NCI-H2196 treated with DMSO at 0.1 percent for 48 hours (cell line): Measurements from ENCODE around the gene IST1.
"Not testable (repeated sequence)": the region's sequence is repeated elsewhere in the genome, so short reads cannot be mapped to it uniquely, and the experiment has no call there.

ENCODE experiments used
- DNase-seq: peaks from one replicate; lab custom pipeline; 2025; ENCODE audit not compliant: unreplicated experiment; lab: John Stamatoyannopoulos, UW

Gene IST1

DNA sequence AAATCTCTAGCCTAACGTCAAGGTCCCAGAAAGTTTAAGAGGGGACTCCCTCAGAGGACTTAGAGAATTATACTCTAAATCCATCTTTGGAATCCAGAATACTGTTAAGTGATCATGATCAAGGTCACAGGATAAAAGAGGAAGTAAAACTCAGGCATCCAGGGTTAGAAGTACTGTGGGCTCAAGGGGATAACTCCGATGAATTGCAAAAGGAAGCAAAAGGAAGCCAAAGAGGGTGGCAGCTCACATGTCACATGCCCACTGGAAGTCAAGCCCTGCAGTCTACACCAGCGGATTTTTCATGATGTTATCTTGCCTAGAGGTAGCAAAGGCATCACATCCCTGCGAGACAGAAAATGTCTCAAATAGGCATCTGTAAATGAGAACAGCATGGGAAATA, 15.2 kb upstream of the IST1 start:
- no peak for DNase-seq

DNA sequence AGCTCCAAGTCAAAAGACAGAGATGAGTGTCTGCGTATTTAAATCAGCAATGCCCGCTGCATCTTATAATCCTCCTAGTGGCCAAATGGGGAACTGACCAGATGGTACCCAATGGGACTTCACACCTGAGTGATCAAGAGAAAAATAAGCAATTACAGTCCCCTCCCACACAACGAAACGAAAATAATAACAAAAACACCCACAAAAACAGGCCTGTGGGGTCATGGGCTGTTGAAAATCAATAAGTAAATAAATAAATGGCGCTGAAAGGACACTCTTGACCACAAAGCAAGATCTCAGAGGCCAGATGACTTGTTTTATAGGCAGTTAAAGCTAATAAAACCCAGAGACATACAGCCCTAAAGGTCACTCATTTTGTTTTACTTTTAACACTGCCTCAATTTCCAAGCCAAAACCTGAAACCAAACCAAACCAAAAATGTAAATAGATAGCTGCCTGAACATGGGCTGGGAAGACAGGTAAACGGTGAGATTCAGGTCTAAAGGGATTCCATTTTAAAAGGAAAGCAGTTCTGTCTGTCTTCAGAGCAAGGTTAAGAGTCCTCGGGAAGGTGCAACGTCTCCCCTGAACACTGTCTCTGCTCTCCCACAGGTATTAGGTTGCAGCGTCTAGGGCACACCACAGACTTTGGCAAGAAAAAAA, 12.7 kb upstream of the IST1 start:
- DNase-seq = peak; percentile 14

DNA sequence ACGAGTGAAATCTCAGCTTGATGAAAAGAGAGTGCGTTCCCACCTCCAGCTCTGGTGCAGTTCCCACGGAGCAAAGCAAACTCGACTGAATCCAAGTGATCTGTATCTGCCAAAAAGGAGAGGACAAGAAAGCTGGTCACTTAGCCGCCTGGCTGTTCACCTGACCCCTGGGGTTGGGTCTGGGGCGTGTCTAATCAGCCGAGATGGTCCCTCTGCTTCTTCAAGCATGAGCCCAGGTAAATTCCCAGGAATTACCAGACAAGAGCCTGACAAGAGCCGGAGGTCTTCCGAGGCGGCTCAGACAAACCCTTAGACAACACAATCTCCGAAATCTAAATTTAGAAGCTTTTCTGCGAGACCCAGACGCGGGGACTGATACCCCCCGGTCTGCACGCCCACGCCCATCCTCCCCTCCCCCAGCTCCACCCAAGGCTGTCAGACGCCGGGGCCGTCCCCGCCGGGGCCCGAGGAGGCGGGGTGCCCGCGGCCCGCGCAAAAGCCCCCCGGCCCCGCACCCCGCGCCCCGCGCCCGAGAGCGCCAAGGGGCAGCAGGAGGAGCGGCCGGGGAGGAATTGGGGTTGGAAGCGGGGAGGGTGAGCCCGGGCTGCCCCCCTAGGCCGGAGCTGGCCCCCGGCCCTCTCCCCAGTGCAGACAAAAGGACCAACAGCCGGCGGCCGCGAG, 12.0 kb upstream of the IST1 start:
- DNase-seq = no peak

GRCh38 chr16:71883849-71884638, 11.3 kb upstream of the IST1 start, which contains the start of gene ZNF821:
Gene ZNF821, minus strand, starts transcription at chr16:71884182. Its CDS starts 4,236 bp downstream, at chr16:71879946.
- DNase-seq = peak; percentile 13

DNA sequence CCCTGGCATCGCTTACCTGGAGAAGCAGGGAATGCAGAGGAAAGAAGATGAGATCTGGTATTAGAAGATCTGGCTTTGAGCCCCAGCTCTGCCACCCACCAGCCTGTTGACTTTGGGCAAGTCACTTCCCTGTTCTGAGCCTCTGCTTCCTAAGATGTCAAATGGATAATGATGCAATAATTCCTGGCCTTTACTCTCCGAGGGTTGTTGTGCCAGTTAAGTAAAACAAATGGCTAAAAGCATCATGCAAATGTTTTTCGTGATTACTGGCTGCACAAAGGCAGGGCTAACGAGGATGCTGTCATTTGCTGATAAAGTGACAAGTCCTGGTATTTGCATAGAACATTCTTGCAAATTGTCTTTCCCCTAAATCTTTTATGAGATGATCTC, 10.1 kb upstream of the IST1 start:
- no peak for DNase-seq

GRCh38 chr16:71889147-71889546, 6.2 kb upstream of the IST1 start:
- DNase-seq = no peak

DNA sequence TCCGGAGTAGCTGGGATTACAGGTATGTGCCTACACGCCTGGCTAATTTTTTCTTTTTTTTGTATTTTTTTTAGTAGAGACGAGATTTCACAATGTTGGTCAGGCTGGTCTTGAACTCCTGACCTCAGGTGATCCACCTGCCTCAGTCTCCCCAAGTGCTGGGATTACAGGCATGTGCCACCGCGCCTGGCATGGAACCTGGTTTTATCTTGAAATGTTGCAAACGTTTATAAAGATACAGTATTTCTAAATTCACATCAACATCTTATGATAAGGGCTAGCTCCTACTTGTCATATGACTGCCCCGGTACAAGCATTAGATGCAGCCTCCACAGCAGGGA, 1.5 kb upstream of the IST1 start:
- DNase-seq = no peak

DNA sequence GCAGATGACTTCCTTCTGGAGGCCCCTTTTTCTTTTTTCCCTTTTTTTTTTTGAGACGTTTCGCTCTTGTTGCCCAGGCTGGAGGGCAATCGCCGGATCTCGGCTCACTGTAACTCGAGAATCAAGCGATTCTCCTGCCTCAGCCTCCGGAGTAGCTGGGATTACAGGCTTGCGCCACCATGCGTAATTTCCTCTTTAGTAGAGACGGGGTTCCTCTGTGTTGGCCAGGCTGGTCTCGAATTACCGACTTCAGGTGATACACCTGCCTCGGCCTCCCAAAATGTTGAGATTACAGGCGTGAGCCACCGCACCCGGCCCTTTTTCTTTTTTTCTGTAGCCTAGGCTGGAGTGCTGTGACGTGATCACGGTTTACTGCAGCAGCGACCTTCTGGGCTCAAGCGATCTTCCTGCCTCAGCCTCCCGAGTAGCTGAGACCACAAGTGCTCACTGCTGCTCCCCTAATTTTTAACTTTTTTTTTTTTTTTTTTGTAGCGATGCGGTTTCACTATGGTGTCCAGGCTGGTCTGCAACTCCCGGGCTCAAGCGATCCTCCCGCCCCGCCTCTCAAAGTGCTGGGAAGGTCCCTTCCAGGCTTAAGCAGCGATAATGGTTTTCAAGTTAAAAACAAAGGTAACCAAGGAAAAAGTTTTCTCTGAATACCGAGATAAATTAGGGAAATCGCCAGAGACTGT, 956 bp upstream of the IST1 start:
- no peak for DNase-seq

DNA sequence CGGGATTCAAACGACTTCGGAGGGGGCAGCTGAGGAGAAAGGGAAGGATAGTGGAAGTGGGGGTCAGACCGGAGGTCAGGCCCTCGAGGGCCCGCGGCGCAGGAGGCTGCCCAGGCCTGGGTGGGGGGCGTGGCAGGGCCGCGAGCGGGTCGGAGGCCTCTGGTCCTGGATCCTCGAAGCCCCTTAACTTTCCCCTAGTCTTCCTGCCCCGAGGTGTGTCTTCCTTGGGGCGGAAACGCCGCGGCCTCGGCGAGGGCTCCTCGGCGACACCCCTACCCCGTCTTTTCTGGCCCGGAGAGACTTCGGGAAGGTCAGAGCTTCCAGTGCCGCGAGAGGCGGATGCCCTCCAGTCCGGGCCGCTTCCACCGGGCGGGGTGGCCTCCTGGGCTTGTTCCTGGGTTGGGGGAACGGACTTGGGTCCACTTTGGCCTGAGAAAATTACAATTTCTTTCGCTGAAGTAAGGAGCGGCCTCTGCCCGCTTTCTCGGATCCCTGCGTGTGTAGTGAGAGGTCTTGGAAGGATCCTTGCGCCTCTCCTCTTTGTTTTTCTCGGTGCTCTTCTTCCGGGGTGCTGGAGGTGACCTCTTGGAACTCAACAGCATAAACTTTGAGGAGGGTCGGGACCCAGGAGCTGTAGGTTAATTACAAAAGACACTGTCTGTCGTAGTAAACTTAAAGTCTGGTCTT, 491 bp downstream of the IST1 start:
- no peak for DNase-seq

DNA sequence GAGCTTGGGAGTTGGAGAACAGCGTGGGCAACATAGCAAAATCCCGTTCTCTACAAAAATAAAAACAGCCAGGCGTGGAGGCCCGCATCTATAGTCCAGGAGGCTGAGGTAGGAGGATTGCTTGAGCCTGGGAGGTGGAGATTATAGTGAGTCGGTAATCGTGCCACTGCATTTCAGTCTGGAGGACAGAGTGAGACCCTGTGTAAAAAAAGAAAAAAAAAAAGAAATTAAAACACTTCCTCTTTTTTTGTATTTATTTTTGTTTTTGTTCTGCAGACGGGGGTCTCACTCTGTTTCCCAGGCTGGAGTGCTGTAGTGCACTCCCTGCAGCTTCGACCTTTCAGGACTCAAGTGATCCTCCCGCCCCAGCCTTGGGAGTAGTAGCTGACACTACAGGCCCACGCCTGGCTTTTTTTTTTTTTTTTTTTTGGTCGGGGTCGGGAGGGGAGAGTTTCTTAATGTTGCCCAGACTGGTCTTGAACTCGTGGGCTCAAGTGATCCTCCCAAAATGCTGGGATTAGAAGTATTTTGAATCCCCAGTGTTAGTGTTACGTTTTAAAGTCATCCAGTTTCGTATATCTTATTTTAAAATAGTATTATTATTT, 1.5 kb downstream of the IST1 start:
- no peak for DNase-seq

DNA sequence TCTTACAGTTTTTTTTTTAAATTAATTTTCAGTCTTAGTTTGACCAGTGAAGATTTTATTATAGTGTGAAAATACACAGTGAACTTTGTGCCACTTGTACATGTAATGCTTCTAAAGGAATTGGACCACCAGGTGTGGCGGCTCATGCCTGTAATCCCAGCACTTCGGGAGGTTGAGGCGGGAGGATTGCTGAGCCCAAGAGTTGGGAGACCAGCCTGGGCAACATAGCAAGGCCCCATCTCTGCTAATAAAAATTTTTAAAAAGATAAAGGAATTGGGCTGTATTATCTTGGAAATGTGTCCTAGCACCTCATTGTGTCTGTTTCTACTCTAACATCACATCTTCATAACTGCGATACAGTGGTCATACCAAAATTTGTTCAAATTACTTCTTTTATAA, 3.8 kb downstream of the IST1 start:
- DNase-seq = no peak

GRCh38 chr16:71902656-71903365, 7.5 kb downstream of the IST1 start:
- no peak for DNase-seq

GRCh38 chr16:71903608-71904007, 8.3 kb downstream of the IST1 start:
- DNase-seq = no peak

- DNase-seq = no peak
Observed at GRCh38 chr16:71904239-71904638, 8.9 kb downstream of the IST1 start.

GRCh38 chr16:71905765-71906164, 10.4 kb downstream of the IST1 start:
- DNase-seq = not testable (repeated sequence)

- DNase-seq = no peak
Observed at GRCh38 chr16:71911121-71911520, 15.8 kb downstream of the IST1 start.

DNA sequence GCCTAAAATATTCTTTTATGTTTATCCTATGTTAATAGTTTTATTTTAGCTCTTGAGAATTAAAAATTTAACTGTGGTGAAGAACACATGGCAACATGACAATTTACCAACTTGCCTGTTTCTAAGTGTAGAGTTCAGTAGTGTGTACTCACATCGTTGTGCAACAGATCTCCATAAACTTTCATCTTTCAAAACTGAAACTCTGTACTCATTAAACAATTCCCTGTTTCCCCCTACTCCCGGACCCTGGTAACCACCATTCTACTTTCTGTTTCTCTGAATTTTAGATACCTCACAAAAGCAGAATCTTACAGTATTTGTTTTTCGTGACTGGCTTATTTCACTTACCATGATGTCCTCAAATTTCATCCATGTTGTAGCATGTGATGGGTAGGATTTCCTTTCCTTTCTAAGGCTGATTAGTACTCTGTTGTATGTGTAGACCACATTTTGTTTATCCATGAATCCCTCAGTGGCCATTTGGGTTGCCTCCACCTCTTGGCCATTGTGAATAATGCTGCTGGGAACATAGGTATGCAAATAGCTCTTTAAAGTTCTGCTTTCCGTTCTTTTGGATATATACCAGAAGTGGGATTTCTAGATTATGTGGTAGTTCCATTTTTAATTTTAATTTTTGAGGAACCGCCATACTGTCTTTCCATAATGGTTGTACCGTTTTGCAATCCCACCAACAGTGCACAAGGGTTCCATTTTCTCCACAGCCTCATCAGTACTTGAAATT, 17.4 kb downstream of the IST1 start:
- DNase-seq = no peak

- no peak for DNase-seq
Observed at GRCh38 chr16:71914802-71915201, 19.5 kb downstream of the IST1 start.

GRCh38 chr16:71915350-71915749, 20.0 kb downstream of the IST1 start:
- no peak for DNase-seq
